ENCODE data around the gene ETV3L. TPM values are rescaled to one million over a fixed set of nuclear protein-coding genes. Genes with fewer than 3 reads are reported as not detected.

The ETV3L gene
- total RNA-seq, 1 experiment from 2014 or later, result not detected

DNA sequence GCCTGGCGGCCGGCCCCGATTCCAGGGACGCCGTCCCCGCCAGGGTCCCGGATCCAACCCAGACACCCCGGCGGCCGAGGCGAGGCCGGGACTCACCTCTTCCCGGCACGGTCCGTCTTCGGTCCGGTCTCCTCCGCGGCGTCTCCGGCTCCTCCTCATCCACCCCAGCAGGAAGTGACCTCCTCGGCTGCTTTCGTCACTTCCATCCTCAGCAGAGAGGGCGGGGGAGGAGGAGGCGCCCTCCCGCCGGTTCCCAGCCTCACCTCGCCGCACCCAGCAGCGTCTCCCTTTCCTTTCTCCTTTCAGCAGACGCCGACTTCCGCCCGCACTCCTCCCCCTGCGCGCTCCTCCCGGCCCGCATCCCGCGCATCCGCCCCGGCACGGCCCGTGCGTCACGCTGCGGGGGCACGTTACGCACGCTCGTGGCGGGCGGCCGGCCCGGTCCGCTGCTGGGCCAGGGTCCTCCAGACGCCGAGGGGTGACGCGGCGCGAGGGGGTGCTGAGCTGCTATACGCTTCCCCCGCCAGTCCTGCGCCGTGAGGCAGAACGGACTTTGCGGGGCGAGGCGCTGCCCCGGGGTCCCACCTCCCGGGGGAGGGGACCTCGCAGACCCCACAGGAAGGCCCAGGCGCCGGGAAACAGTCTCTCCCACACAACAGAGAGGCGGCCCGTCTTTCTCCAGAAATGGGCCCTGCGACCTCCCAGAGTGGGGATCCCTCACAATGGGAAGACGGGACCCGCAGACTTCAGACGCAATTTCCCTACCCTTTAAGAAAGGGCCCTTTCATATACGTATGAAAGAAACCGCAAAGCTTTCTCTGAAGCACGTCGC lies 38.8 kb upstream of the ETV3L start, which contains the start of gene ETV3 (continued):
- TF ChIP-seq, protein P1, sequence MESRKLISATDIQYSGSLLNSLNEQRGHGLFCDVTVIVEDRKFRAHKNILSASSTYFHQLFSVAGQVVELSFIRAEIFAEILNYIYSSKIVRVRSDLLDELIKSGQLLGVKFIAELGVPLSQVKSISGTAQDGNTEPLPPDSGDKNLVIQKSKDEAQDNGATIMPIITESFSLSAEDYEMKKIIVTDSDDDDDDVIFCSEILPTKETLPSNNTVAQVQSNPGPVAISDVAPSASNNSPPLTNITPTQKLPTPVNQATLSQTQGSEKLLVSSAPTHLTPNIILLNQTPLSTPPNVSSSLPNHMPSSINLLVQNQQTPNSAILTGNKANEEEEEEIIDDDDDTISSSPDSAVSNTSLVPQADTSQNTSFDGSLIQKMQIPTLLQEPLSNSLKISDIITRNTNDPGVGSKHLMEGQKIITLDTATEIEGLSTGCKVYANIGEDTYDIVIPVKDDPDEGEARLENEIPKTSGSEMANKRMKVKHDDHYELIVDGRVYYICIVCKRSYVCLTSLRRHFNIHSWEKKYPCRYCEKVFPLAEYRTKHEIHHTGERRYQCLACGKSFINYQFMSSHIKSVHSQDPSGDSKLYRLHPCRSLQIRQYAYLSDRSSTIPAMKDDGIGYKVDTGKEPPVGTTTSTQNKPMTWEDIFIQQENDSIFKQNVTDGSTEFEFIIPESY (IDR thresholded peaks at IDR 0.05; ENCODE audit: extremely low read depth, insufficient replicate concordance, low read length), result no peak
- TF ChIP-seq EGR1 (IDR thresholded peaks at IDR 0.05; ENCODE audit: low read depth), result peak; percentile 78
- TF ChIP-seq SIN3A (IDR thresholded peaks at IDR 0.05; ENCODE audit: low read depth), result peak; percentile 90
- TF ChIP-seq ELF1 (IDR thresholded peaks at IDR 0.05; ENCODE audit: borderline replicate concordance, low read depth), result no peak; the same call in 1 of the 2 replicates
- TF ChIP-seq POLR2AphosphoS5 (IDR thresholded peaks at IDR 0.05; ENCODE audit: low read depth, low read length), result peak; percentile 93
- TF ChIP-seq EZH2phosphoT487 (IDR thresholded peaks at IDR 0.05; ENCODE audit: borderline replicate concordance), result no peak
- TF ChIP-seq, protein P2, sequence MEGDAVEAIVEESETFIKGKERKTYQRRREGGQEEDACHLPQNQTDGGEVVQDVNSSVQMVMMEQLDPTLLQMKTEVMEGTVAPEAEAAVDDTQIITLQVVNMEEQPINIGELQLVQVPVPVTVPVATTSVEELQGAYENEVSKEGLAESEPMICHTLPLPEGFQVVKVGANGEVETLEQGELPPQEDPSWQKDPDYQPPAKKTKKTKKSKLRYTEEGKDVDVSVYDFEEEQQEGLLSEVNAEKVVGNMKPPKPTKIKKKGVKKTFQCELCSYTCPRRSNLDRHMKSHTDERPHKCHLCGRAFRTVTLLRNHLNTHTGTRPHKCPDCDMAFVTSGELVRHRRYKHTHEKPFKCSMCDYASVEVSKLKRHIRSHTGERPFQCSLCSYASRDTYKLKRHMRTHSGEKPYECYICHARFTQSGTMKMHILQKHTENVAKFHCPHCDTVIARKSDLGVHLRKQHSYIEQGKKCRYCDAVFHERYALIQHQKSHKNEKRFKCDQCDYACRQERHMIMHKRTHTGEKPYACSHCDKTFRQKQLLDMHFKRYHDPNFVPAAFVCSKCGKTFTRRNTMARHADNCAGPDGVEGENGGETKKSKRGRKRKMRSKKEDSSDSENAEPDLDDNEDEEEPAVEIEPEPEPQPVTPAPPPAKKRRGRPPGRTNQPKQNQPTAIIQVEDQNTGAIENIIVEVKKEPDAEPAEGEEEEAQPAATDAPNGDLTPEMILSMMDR (IDR thresholded peaks at IDR 0.05 in 2 of 3, conservative IDR thresholded peaks at IDR 0.05 in 1 of 3; ENCODE audit: borderline replicate concordance in 1 of 3, insufficient read depth in 1 of 3, low read depth in 2 of 3, low read length in 2 of 3), result no peak
- TF ChIP-seq POLR2A (IDR thresholded peaks at IDR 0.05; ENCODE audit: borderline replicate concordance, extremely low read depth, insufficient read depth, insufficient read length), result peak; percentile 37
- TF ChIP-seq CBX3 (IDR thresholded peaks at IDR 0.05; ENCODE audit: low read depth), result no peak
- TF ChIP-seq EZH2 (IDR thresholded peaks at IDR 0.05), result no peak

Data from HCT116 (cell line).